ENCODE measurements around the gene PSTK.

PSTK gene

DNA sequence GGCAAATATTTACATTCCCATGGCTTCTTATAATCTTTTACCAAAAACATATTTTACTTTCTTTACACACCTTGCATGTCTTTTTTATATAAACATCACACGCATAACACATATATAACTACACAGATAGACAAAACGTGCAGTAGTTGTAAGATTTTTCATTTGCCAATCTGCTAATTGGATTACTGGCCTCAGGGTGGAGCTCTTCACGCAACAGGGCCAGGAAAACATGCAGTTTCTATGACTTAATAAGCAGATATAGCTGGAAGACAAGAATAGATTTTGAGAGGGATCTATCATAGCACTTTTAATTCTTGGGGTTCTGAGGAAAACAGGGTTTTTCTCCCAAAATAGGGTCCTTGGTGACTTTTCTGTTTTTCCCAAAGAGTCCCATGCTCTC lies 41.3 kb downstream of the PSTK start:
- DNase-seq, result no peak

- no peak for DNase-seq
These were observed 44.3 kb downstream of the PSTK start for GRCh38 chr10:123024540-123024939.

GRCh38 chr10:123026302-123026701 lies 46.1 kb downstream of the PSTK start:
- DNase-seq, result no peak

- DNase-seq, result no peak
These were observed 47.7 kb downstream of the PSTK start for GRCh38 chr10:123027861-123028260.

DNA sequence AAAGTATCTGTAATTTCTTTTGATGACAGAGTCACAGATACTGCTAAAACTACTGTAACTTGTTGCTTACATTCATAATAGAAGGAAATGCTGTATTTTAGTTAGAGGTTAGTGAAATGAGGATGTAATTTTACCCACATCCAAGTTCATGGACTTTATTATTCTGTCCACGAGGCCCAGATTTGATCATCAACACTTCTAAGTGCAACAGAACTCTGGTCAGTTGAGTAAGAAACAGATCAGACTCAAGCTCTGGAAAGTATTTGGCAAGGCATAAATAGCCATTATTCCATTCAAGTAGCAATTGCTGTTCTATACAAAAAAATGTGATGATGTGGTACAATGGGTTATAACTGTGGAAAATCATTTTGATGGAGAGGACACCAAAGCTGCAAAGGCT lies 50.9 kb downstream of the PSTK start:
- no peak for DNase-seq

DNA sequence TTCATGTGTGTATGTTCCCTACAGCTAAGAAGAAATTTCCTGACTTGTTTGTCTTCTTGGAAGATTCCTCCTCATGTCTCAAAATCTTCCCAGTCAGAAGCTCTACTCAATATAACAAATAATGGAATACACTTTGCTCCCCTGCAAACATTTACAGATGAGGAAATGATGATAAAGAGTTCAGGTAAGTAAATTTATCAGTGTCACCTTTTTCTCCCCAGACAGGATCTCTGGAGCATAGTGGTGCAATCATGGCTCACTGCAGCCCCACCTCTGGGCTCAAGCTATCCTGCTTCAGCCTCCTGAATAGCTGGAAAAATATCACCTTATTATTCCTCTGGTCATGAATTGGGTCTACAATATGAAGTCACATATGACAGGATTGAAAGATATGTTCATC lies 54.1 kb downstream of the PSTK start:
- no peak for DNase-seq

DNA sequence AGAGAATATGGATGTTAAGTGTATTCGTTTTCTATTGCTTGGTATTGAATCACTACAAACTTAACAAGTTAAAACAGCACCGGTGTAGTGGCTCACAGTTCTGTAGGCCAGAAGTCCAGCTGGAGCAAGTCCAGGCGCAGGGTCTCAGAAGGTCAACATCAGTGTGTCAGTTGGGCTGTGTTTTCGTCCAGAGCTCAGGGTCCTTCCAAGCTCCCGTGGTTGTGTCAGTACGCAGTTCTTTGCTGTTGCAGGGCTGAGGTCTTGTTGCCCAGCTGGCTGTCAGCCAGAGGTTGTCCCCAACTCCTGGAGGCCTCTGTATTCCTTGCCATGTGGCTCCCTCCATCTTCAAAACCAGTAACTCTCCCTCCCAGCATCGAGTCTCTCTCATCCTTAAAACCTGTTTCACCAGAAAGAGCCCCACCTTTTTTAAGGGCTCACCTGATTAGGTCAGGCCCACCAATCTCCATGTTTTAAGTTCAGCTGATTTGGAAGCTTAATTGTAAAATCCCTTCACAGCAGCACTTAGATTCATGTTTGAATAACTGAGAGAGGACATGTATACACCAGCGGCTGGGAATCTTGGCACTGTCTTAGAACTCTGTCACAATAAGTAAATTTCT lies 55.4 kb downstream of the PSTK start:
- no peak for DNase-seq

DNA sequence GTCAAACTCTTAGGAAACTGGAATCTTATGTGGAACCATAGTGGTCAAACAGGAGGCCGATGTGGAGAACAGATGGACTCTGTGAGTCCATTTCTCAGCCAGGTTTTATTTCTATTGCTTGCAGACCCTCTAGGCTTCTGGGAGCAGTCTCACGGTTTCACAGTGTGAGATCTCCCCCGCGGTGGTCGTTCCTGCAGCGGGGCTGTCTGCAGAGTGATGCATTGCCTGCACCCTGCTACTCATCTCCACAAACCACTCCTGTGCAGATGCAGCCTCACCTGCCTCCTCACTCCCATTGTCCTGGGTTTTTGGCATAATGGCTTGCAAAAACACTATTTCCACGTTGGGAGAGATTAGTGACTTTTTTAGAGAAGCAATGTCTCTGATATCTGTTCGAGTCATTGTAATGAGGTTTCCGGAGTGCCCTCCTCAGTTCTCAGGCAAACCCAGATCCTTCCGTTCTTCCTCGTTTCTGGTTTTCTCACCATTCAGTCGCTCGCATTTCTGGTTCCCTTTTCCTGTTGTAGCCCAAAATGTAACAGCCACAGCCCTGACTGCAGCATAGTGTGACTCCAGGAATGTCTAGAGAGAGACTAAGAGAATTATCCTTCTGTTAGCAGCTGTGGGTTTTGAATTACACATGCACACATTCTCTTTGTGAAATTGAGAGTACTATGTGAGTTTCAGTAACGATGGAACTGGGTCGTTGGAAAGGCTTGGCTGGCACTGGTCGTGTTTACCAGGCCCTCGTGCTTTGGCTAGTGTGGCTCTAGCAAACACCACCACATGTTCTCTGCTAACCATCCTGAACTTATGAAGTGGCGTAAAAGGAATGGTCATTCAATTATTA lies 58.8 kb downstream of the PSTK start:
- DNase-seq, result no peak

- no peak for DNase-seq
These were observed 59.4 kb downstream of the PSTK start for GRCh38 chr10:123039632-123039930.
